Islet of Langerhans (tissue), 1 donor: Measurements from ENCODE around the gene FOXK2.

ENCODE experiments used
- FAIRE-seq: peaks from one replicate; lab custom pipeline; 2011; peaks lifted over from hg19 to GRCh38; lab: Jason Lieb, UNC

The FOXK2 gene

GRCh38 chr17:82590881-82591539, 71.5 kb downstream of the FOXK2 start:
- FAIRE-seq: no peak

GRCh38 chr17:82592289-82592766, 72.8 kb downstream of the FOXK2 start:
- FAIRE-seq: no peak

- FAIRE-seq: no peak
Measured at GRCh38 chr17:82592767-82593589, 73.4 kb downstream of the FOXK2 start.

- FAIRE-seq: no peak
Measured at GRCh38 chr17:82593590-82594087, 74.1 kb downstream of the FOXK2 start.

- FAIRE-seq: no peak
Measured at GRCh38 chr17:82594571-82594970, 75.0 kb downstream of the FOXK2 start.

GRCh38 chr17:82595893-82596292, 76.4 kb downstream of the FOXK2 start:
- no peak for FAIRE-seq

GRCh38 chr17:82596296-82596695, 76.8 kb downstream of the FOXK2 start:
- FAIRE-seq: no peak

GRCh38 chr17:82596837-82597672, 77.5 kb downstream of the FOXK2 start:
- no peak for FAIRE-seq

GRCh38 chr17:82598256-82599119, 79.0 kb downstream of the FOXK2 start:
- no peak for FAIRE-seq

- no peak for FAIRE-seq
Measured at GRCh38 chr17:82599674-82600661, 80.4 kb downstream of the FOXK2 start.

- no peak for FAIRE-seq
Measured at GRCh38 chr17:82600731-82601446, 81.4 kb downstream of the FOXK2 start.

- no peak for FAIRE-seq
Measured at GRCh38 chr17:82601447-82602000, 82.0 kb downstream of the FOXK2 start.

GRCh38 chr17:82602487-82602886, 83.0 kb downstream of the FOXK2 start:
- FAIRE-seq: no peak

GRCh38 chr17:82602986-82603710, 83.6 kb downstream of the FOXK2 start:
- FAIRE-seq: no peak

GRCh38 chr17:82603981-82604448, 84.5 kb downstream of the FOXK2 start:
- FAIRE-seq: no peak

- no peak for FAIRE-seq
Measured at GRCh38 chr17:82604532-82604931, 85.0 kb downstream of the FOXK2 start.

GRCh38 chr17:82605939-82606600, 86.5 kb downstream of the FOXK2 start:
- FAIRE-seq: no peak

GRCh38 chr17:82608816-82609215, 89.3 kb downstream of the FOXK2 start:
- FAIRE-seq: no peak
